GM18517 (cell line): ENCODE results near the gene GON4L.
"Not testable (repeated sequence)": the region's sequence is repeated elsewhere in the genome, so short reads cannot be mapped to it uniquely, and the experiment has no call there.

ENCODE experiments used
- ATAC-seq: cut with Tn5 transposase; IDR thresholded peaks from one replicate; pipeline ENCODE4 v1.9.1; 2021; ENCODE audit warnings: mild to moderate bottlenecking, moderate library complexity; ENCODE audit not compliant: unreplicated experiment

Gene GON4L

GRCh38 chr1:155856975-155857930, at the start of gene GON4L:
GON4L (minus strand) TSS chr1:155857214; CDS start chr1:155853780, 3,434 bp downstream.
- ATAC-seq, result peak; percentile 50

DNA sequence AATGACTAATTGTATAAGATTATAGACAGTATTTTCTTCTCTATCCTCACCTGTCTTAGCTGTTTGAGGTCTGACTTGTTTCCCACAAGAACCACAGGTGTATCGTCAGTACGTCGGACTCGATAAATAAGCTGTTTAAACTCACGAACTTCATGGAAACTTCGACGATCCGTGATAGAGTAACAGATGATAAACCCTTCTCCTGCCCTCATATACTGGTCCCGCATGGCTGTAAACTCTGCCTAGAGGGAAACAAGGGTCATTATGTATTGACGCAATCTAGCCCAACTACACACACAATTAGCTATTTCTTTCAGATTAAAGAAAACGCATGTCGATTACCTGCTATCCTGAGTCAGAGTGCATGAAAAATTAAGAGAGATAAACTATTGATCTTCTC, 47.2 kb upstream of the GON4L start:
- ATAC-seq, result no peak

- no peak for ATAC-seq
These were observed 43.1 kb upstream of the GON4L start for GRCh38 chr1:155900161-155900560.

- no peak for ATAC-seq
These were observed 42.7 kb upstream of the GON4L start for GRCh38 chr1:155899683-155900082.

DNA sequence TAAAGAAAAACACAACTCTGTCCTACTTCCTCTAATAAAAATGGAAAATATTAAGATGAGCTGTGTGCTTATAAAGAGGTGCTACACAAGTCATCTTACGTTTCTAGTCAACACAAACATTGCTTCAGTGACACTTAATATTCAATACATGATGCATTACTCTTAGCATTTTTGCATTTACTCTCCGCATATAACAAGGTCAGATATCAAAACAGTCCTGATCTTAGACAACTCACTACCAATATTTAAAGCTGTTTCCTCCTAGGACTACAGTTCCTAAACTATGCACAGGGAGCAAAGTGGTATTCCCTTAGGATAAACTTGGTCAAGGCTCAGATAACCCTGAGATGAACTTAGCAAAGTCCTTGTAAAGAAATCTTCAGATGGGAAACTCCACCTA, 41.9 kb upstream of the GON4L start:
- no peak for ATAC-seq

DNA sequence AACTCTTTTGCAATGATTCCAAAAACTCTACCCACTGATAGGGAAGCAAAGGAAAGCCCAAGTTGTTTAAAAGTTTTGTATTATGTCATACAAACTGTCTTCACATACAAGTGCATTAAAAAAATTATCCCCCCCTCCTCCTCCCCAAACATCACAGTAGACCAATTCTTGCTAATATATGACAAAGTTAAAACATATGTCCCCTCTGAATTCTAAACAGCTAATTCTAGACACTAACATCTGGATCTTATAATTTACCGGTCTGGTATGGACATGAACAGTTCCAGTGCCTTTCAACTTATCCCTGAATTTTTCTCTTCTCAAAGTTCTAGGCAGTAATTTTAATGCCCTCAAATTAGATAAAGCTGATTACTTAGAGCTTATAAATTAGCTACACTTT, 40.7 kb upstream of the GON4L start:
- no peak for ATAC-seq

DNA sequence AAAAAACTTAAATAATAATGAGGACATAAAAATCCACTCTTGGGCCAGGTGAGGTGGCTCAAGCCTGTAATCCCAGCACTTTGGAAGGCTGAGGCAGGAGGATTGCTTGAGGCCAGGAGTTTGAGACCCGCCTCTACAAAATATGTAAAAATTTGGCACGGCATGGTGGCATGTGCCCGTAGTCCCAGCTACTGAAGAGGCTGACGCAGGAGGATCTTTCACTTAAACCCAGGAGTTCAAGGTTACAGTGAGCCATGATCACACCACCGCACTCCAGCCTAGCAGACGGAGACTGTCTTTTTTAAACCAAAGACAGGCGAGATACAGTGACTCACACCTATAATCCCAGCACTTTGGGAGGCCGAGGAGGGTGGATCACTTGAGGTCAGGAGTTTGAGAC, 39.5 kb upstream of the GON4L start:
- ATAC-seq, result not testable (repeated sequence)

DNA sequence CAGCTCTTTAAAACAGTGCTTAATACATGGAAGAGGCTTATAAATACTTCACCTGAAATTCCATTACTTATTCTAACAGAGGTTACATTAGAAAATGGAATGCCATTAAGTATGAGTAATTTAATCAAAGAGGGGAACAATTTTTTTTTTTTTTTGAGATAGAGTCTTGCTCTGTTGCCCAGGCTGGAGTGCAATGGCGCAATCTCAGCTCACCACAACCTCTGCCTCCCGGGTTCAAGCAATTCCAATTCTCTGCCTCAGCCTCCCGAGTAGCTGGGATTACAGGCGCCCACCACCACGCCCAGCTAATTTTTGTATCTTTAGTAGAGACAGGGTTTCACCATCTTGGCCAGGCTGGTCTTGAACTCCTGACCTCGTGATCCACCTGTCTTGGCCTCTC, 38.6 kb upstream of the GON4L start:
- ATAC-seq, result not testable (repeated sequence)

GRCh38 chr1:155893389-155894142, 36.6 kb upstream of the GON4L start:
- no peak for ATAC-seq

GRCh38 chr1:155892796-155893195, 35.8 kb upstream of the GON4L start:
- ATAC-seq, result no peak

- no peak for ATAC-seq
These were observed 33.2 kb upstream of the GON4L start for GRCh38 chr1:155890251-155890650.

DNA sequence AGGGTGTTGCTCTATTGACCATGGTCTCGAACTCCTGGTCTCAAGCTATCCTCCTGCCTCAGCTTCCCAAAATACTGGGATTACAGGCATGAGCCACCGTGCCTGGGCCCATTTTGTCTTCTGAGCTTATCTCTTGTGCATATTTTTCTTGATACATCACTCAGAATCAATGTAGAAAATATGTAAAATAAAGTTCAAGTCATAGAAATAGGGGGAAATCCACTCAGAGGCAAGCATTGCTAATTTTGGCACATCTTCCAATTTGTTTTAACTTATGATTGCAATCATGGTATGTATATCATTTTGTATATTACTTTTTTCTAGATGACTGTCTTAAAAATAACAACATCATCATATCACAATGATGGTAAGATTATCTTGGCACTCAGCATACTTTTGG, 32.6 kb upstream of the GON4L start:
- ATAC-seq, result no peak

- ATAC-seq, result no peak
These were observed 31.5 kb upstream of the GON4L start for GRCh38 chr1:155888481-155888880.

GRCh38 chr1:155884982-155885381, 28.0 kb upstream of the GON4L start:
- no peak for ATAC-seq

DNA sequence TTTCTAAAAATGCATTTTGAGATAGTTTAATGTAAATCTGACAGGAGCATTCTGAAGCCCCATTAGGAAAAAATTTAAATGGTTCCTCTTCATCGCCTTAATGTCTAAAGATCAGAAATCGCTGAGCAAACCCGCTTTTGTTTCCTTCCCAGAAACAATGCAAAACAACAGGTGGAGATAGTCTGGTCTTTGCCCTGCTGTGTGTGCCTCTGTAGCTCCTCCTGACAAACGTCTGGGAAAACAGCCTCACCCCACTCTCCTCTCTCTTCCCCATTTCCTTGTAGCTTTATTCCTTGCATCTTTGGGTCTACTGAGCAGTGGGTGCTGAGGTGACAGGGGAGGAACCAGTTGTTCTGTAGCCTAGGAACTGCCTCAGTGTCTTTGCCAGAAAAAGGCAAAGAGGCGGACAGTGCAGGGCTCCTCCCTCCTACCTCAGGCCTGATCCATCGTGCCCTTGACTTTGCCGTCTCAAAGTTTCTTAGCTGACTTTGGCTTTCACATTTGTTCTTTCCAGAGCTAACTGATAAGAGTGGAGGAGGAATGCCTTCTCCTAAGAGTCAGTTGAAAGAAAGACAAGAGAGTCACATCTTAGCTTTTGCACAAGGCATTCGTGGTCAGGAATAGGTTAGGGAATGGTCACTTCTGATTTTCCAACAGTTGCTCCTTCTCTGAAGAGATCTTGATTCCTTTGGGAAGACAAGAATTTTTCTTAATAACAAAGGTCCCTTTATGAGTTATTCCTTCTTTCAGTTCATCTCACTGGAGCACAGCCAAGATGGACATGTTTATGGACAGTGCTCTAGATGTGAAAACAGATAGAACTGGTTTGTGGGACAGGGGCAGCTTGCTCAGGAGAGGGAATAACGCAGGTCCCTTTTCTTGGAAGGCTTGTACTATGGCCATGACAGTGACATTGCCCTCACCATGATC, 27.3 kb upstream of the GON4L start:
- no peak for ATAC-seq

GRCh38 chr1:155882766-155883165, 25.8 kb upstream of the GON4L start:
- no peak for ATAC-seq

DNA sequence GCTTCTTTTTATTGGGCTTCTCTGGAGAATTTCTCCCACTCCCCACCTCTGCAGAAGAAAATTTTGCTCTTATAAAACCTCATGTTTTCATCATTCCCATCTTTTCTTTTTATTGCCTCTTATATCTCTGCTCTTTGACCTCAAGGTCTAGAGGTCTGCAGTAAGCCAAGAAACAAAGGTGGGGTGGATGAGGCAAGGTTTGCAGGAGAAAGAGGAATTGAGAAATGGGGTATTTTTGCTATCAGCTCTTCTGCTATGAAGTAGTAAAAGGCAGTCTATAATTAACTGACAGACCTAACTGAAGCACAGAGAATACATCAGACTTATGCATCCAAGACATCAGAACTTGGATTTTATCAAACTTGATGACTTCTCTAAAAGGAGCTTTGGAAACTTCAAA, 25.2 kb upstream of the GON4L start:
- ATAC-seq, result peak; percentile 59

DNA sequence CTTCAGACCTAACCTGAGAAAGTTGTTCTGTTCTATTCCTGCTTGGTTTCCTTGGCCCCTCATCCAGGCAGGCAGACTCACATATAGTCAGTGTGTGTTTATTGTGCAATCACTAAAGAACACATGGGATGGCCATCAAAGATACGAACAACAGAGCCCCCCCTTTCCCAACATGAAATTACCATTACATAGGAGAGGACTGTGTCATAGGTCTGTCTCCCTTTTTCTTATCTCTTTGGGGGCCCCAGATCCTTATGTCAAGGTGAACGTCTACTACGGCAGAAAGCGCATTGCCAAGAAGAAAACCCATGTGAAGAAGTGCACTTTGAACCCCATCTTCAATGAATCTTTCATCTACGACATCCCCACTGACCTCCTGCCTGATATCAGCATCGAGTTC, 23.9 kb upstream of the GON4L start:
- no peak for ATAC-seq

GRCh38 chr1:155880251-155880650, 23.2 kb upstream of the GON4L start:
- no peak for ATAC-seq

- no peak for ATAC-seq
These were observed 20.9 kb upstream of the GON4L start for GRCh38 chr1:155877945-155878344.

GRCh38 chr1:155873860-155874259, 16.8 kb upstream of the GON4L start:
- no peak for ATAC-seq
